A549 (cell line): ENCODE results near the gene SHLD1. TPM values are rescaled to one million over a fixed set of nuclear protein-coding genes. Genes with fewer than 3 reads are reported as not detected.

Experiments used
- ATAC-seq, 2 experiments: fragments of 200-7000 bp in 1 of 2; fragments of >200 bp in 1 of 2; cut with Nextera tagmentation in 1 of 2; cut with Tn5 transposase in 1 of 2; 3 replicates each; pipeline versions ENCODE4 v1.8.0 to v1.9.1; 2018 to 2020; ENCODE audit warnings: mild to moderate bottlenecking in 1 of 2, moderate library complexity in 1 of 2
- CTCF ChIA-PET: fragments of 300-600 bp; sonication (Branson Sonifier 250); formaldehyde crosslinking; extraction: SDS; loops from one replicate; lab custom pipeline; 2021; ENCODE audit warnings: antibody characterized with exemption, inconsistent platforms; lab: Yijun Ruan, JAX
- POLR2A ChIA-PET: fragments of 350-600 bp; formaldehyde crosslinking; extraction: SDS; loops from one replicate; lab custom pipeline; 2021; ENCODE audit warnings: antibody characterized with exemption, inconsistent platforms; lab: Yijun Ruan, JAX
- DNase-seq, 2 experiments: peaks; one replicate each; pipeline versions ENCODE4 v3.0.0 to v3.0.0-alpha.2; 2011 to 2016; ENCODE audit warnings: low read depth in 1 of 2, low spot score in 1 of 2
- FAIRE-seq: peaks from 2 replicates; lab custom pipeline; 2011; peaks lifted over from hg19 to GRCh38; lab: Jason Lieb, UNC
- H3K27ac ChIP-seq, 2 experiments: fragments of >200 bp; sonication (Bioruptor Twin); formaldehyde crosslinking; 3 replicates each; pipeline ENCODE4 v1.5.1; 2016 to 2017
- H3K4me1 ChIP-seq: fragments of >200 bp; sonication (Bioruptor Twin); formaldehyde crosslinking; 3 replicates; pipeline ENCODE4 v1.6.1; 2016
- H3K4me2 ChIP-seq: fragments of >200 bp; sonication (Bioruptor Twin); formaldehyde crosslinking; 3 replicates; pipeline ENCODE4 v1.6.1; 2016
- H3K4me3 ChIP-seq: fragments of >200 bp; sonication (Bioruptor Twin); formaldehyde crosslinking; 3 replicates; pipeline ENCODE4 v1.5.1; 2016
- H3K9me3 ChIP-seq: fragments of >200 bp; sonication (Bioruptor Twin); formaldehyde crosslinking; 3 replicates; pipeline ENCODE4 v1.6.1; 2016
- CEBPB ChIP-seq, 2 experiments: fragments of >200 bp in 1 of 2; sonication (Bioruptor Twin) in 1 of 2; formaldehyde crosslinking in 1 of 2; IDR thresholded peaks; 2 replicates each; pipeline ENCODE4 v1.6.1; 2012 to 2016
- CTCF ChIP-seq: fragments of >200 bp; sonication (Bioruptor Twin); formaldehyde crosslinking; IDR thresholded peaks from 3 replicates; pipeline ENCODE4 v1.5.1; 2016
- EHF ChIP-seq: fragments of 250-450 bp; sonication (Bioruptor Pico); IDR thresholded peaks from 2 replicates; pipeline ENCODE4 v1.5.0; 2020; ENCODE audit warnings: mild to moderate bottlenecking
- FOXS1 ChIP-seq: fragments of 250-450 bp; sonication (Bioruptor Pico); IDR thresholded peaks from 2 replicates; pipeline ENCODE4 v1.5.0; 2020; ENCODE audit warnings: mild to moderate bottlenecking, moderate library complexity
- HDAC2 ChIP-seq: fragments of 200-600 bp; sonication (generic); IDR thresholded peaks from 2 replicates; pipeline ENCODE4 v1.6.1; 2016
- HES2 ChIP-seq: fragments of >200 bp; sonication (Bioruptor Twin); formaldehyde crosslinking; IDR thresholded peaks from 2 replicates; pipeline ENCODE4 v1.6.1; 2016
- HMGXB4 ChIP-seq: fragments of 250-450 bp; sonication (Bioruptor Pico); IDR thresholded peaks from 2 replicates; pipeline ENCODE4 v1.5.0; 2021; ENCODE audit warnings: mild to moderate bottlenecking, moderate library complexity, borderline replicate concordance
- HOXA7 ChIP-seq: fragments of 250-450 bp; sonication (Bioruptor Pico); IDR thresholded peaks from 2 replicates; pipeline ENCODE4 v1.5.0; 2020; ENCODE audit warnings: mild to moderate bottlenecking, moderate library complexity
- HOXB13 ChIP-seq: fragments of 250-450 bp; sonication (Bioruptor Pico); IDR thresholded peaks from 2 replicates; pipeline ENCODE4 v1.5.0; 2020; ENCODE audit warnings: low read depth, mild to moderate bottlenecking, moderate library complexity
- JUNB ChIP-seq: fragments of >200 bp; sonication (Bioruptor Twin); formaldehyde crosslinking; IDR thresholded peaks from 2 replicates; pipeline ENCODE4 v1.6.1; 2016
- MAZ ChIP-seq: fragments of 150-350 bp; IDR thresholded peaks from 2 replicates; pipeline ENCODE4 v1.6.1; 2014; ENCODE audit warnings: antibody characterized with exemption, low read depth, low read length, borderline replicate concordance
- NPAS2 ChIP-seq: fragments of 250-450 bp; sonication (Bioruptor Pico); IDR thresholded peaks from 2 replicates; pipeline ENCODE4 v1.8.0; 2022; ENCODE audit warnings: mild to moderate bottlenecking, moderate library complexity, borderline replicate concordance
- POLR2A ChIP-seq: IDR thresholded peaks from 2 replicates; pipeline ENCODE4 v1.6.1; 2012; ENCODE audit warnings: mild to moderate bottlenecking, low read length
- POLR2AphosphoS2 ChIP-seq: conservative IDR thresholded peaks from 2 replicates; pipeline ENCODE4 v1.6.1; 2012; ENCODE audit warnings: low read length, improper control_type of control experiment, inconsistent platforms
- RAD21 ChIP-seq, 2 experiments: fragments of >200 bp in 1 of 2; sonication (Bioruptor Twin) in 1 of 2; formaldehyde crosslinking in 1 of 2; IDR thresholded peaks in 1 of 2; conservative IDR thresholded peaks in 1 of 2; 2 replicates in 1 of 2; 3 replicates in 1 of 2; pipeline ENCODE4 v1.6.1; 2012 to 2018; ENCODE audit warnings: inconsistent platforms in 1 of 2
- RFX5 ChIP-seq: fragments of 450-650 bp; IDR thresholded peaks from 2 replicates; pipeline ENCODE4 v1.7.1; 2014; ENCODE audit warnings: antibody characterized with exemption, mild to moderate bottlenecking, moderate library complexity
- SMC3 ChIP-seq: fragments of >200 bp; sonication (Bioruptor Twin); formaldehyde crosslinking; IDR thresholded peaks from 3 replicates; pipeline ENCODE4 v1.6.1; 2018; ENCODE audit warnings: inconsistent platforms
- SREBF2 ChIP-seq: fragments of 450-650 bp; IDR thresholded peaks from 2 replicates; pipeline ENCODE4 v1.6.1; 2014; ENCODE audit warnings: mild to moderate bottlenecking, moderate library complexity
- ZNF302 ChIP-seq: fragments of 250-450 bp; sonication (Bioruptor Pico); IDR thresholded peaks from 2 replicates; pipeline ENCODE4 v1.9.0; 2021; ENCODE audit warnings: inconsistent platforms, mild to moderate bottlenecking, moderate library complexity
- WGBS: methylation state at CpG from one replicate; pipeline ENCODE4 v1.1.6; 2017; ENCODE audit errors: missing lambda C conversion rate; 5-methylcytosine and 5-hydroxymethylcytosine counted together
- polyA plus RNA-seq, 4 experiments: library from polyadenylated mRNA; depleted of rRNA in 3 of 4; stranded (reverse); fragments of >200 nt; fragmentation: RNase III in 1 of 4; extraction: RNeasy Plus Mini Kit Qiagen cat#74134 plus additional on column Dnase treatment in 1 of 4; gene quantifications; 2 replicates in 3 of 4; 3 replicates in 1 of 4; pipeline ENCODE4 v1.2.3, GENCODE V29; 2011 to 2017
- TF ChIP-seq, protein P1 (sequence below): IDR thresholded peaks from 2 replicates; pipeline ENCODE4 v1.6.1; 2012
- TF ChIP-seq, protein P2 (sequence below): fragments of 450-650 bp; IDR thresholded peaks from 2 replicates; pipeline ENCODE4 v1.6.1; 2014; ENCODE audit warnings: antibody characterized with exemption

Gene SHLD1
- polyA plus RNA-seq, 2 of the 4 experiments (the other 2 are of a cell fraction): 6.5 to 18.4 TPM

GRCh38 chr20:5796331-5797040, 46.3 kb downstream of the SHLD1 start:
- ChIA-PET POLR2A (no interaction called here), CTCF (interaction anchor here (0.6 to 4.9 kb wide), 11 partner anchors 8 to 1923 kb away, joined by 3 to 26 read pairs (median 3); partner anchors contain the start of gene SHLD1)
- no peak for FAIRE-seq
- no peak overlapping the region for H3K4me2 ChIP-seq
- 83% methylated on average over 8 of the region's 8 CpGs for WGBS
- H3K27ac ChIP-seq: no peak overlapping the region
- DNase-seq: no peak
- no peak for TF ChIP-seq HOXB13
- H3K9me3 ChIP-seq: no peaks in the 10 kb centered on the region
- no peaks in the 10 kb centered on the region for H3K4me1 ChIP-seq
- no peak overlapping the region for H3K4me3 ChIP-seq
- ATAC-seq: no peak

DNA sequence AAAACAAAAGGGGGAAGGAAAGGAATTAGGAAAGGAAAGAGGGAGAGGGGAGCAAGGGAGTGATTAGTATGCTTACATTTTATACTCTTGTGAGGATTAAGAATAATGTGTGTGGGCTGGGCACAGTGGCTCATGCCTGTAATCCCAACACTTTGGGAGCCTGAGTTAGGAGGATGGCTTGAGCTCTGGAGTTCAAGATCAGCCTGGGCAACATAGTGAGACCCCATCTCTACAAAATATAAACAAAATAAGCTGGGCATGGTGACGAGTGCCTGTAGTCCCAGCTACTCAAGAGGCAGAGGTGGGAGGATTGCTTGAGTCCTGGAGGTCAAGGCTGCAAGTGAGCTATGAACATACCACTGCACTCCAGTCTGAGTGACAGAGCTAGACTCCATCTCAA, 47.0 kb downstream of the SHLD1 start:
- no peaks in the 10 kb centered on the region for H3K4me1 ChIP-seq
- CTCF ChIA-PET: interaction anchor here (0.6 to 4.9 kb wide), 8 partner anchors 9 to 269 kb away, joined by 3 to 26 read pairs (median 7); partner anchors contain the start of gene SHLD1
- no peak overlapping the region for H3K4me2 ChIP-seq
- no peaks in the 10 kb centered on the region for H3K9me3 ChIP-seq
- H3K27ac ChIP-seq: no peak overlapping the region
- FAIRE-seq (peak; percentile 18), DNase-seq (no peak), ATAC-seq (no peak; a peak in 2 of 6 replicates)
- POLR2A ChIA-PET: no interaction called here
- WGBS: 77% methylated on average over 1 of the region's 1 CpG
- TF ChIP-seq, protein P1, sequence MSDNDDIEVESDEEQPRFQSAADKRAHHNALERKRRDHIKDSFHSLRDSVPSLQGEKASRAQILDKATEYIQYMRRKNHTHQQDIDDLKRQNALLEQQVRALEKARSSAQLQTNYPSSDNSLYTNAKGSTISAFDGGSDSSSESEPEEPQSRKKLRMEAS: no peak
- TF ChIP-seq RFX5 (no peak), SREBF2 (no peak), MAZ (no peak), HOXA7 (CRISPR knock-in tag) (no peak), ZNF302 (CRISPR knock-in tag) (no peak), HES2 (no peak), FOXS1 (no peak), JUNB (no peak), NPAS2 (CRISPR knock-in tag) (no peak), EHF (no peak), RAD21 (conservative IDR thresholded peaks at IDR 0.05 in 1 of 2, IDR thresholded peaks at IDR 0.05 in 1 of 2) (no peak), HMGXB4 (no peak), HDAC2 (no peak), POLR2AphosphoS2 (no peak), POLR2A (no peak), SMC3 (no peak), CEBPB (IDR thresholded peaks at IDR 0.05) (no peak), CTCF (no peak)
- TF ChIP-seq, protein P2, sequence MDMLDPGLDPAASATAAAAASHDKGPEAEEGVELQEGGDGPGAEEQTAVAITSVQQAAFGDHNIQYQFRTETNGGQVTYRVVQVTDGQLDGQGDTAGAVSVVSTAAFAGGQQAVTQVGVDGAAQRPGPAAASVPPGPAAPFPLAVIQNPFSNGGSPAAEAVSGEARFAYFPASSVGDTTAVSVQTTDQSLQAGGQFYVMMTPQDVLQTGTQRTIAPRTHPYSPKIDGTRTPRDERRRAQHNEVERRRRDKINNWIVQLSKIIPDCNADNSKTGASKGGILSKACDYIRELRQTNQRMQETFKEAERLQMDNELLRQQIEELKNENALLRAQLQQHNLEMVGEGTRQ: no peak
- H3K4me3 ChIP-seq: no peak overlapping the region
